ENCODE data around the gene MTNR1B. TPM values are rescaled to one million over a fixed set of nuclear protein-coding genes. Genes with fewer than 3 reads are reported as not detected.
A peak's percentile ranks its signal among the peaks of the same experiment; 100 is the strongest.

MTNR1B gene
- total and polyA plus RNA-seq, 2 of the 13 experiments (the other 11 are each of a cell fraction or from before 2014, with no cell fraction given) = not detected

DNA sequence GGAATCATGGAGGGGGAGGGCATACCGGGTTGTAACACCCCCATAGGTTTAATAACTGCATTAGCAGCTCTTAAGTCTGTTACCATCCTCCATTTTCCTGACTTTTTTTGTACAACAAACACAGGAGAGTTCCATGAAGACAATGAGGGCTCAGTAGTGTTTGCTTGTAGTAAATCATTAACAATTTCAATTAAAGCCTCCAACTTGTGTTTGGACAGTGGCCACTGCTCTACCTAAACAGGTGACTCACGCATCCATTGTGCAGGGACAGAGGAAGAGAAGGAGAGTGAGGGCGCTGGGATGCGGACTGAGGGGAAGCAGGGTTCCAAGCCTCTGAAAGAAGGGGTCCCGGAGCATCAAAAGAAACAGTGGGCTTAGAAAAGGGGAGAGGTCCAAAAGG is 21.3 kb upstream of the MTNR1B start (continued):
- TF ChIP-seq ZBTB14 (CRISPR knock-in tag; IDR thresholded peaks at IDR 0.05) (no peak), ZNF331 (CRISPR knock-in tag; IDR thresholded peaks at IDR 0.05) (0 out of 2 replicates have a peak, but pooled peaks have one; percentile 29), ZBTB4 (CRISPR knock-in tag; IDR thresholded peaks at IDR 0.05; ENCODE audit: borderline replicate concordance) (no peak), JUNB (CRISPR knock-in tag; IDR thresholded peaks at IDR 0.05; ENCODE audit: borderline replicate concordance) (peak; percentile 43; the same call in 1 of the 2 replicates), NFAT5 (CRISPR knock-in tag; IDR thresholded peaks at IDR 0.05) (no peak), SOX13 (IDR thresholded peaks at IDR 0.05) (peak; percentile 88), SOX13 (CRISPR knock-in tag; conservative IDR thresholded peaks at IDR 0.05 in 1 of 2, IDR thresholded peaks at IDR 0.05 in 1 of 2) (peak in 1 of 2 experiments; percentile 96; a peak in 2 of 4 replicates), TBX2 (CRISPR knock-in tag; IDR thresholded peaks at IDR 0.05; ENCODE audit: borderline replicate concordance) (peak; percentile 48; the same call in 1 of the 2 replicates), ZNF44 (CRISPR knock-in tag; IDR thresholded peaks at IDR 0.05) (no peak), ZNF644 (CRISPR knock-in tag; IDR thresholded peaks at IDR 0.05; ENCODE audit: low read depth) (peak; percentile 73; the same call in 1 of the 2 replicates), PITX1 (CRISPR knock-in tag; IDR thresholded peaks at IDR 0.05) (peak; percentile 47; the same call in 1 of the 2 replicates), ZMYM3 (CRISPR knock-in tag; IDR thresholded peaks at IDR 0.05) (0 out of 2 replicates have a peak, but pooled peaks have one; percentile 18)
- TF ChIP-seq, protein P1, sequence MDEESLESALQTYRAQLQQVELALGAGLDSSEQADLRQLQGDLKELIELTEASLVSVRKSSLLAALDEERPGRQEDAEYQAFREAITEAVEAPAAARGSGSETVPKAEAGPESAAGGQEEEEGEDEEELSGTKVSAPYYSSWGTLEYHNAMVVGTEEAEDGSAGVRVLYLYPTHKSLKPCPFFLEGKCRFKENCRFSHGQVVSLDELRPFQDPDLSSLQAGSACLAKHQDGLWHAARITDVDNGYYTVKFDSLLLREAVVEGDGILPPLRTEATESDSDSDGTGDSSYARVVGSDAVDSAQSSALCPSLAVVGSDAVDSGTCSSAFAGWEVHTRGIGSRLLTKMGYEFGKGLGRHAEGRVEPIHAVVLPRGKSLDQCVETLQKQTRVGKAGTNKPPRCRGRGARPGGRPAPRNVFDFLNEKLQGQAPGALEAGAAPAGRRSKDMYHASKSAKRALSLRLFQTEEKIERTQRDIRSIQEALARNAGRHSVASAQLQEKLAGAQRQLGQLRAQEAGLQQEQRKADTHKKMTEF (CRISPR knock-in tag; IDR thresholded peaks at IDR 0.05) = 0 out of 2 replicates have a peak, but pooled peaks have one; percentile 30
- TF ChIP-seq, protein P2, sequence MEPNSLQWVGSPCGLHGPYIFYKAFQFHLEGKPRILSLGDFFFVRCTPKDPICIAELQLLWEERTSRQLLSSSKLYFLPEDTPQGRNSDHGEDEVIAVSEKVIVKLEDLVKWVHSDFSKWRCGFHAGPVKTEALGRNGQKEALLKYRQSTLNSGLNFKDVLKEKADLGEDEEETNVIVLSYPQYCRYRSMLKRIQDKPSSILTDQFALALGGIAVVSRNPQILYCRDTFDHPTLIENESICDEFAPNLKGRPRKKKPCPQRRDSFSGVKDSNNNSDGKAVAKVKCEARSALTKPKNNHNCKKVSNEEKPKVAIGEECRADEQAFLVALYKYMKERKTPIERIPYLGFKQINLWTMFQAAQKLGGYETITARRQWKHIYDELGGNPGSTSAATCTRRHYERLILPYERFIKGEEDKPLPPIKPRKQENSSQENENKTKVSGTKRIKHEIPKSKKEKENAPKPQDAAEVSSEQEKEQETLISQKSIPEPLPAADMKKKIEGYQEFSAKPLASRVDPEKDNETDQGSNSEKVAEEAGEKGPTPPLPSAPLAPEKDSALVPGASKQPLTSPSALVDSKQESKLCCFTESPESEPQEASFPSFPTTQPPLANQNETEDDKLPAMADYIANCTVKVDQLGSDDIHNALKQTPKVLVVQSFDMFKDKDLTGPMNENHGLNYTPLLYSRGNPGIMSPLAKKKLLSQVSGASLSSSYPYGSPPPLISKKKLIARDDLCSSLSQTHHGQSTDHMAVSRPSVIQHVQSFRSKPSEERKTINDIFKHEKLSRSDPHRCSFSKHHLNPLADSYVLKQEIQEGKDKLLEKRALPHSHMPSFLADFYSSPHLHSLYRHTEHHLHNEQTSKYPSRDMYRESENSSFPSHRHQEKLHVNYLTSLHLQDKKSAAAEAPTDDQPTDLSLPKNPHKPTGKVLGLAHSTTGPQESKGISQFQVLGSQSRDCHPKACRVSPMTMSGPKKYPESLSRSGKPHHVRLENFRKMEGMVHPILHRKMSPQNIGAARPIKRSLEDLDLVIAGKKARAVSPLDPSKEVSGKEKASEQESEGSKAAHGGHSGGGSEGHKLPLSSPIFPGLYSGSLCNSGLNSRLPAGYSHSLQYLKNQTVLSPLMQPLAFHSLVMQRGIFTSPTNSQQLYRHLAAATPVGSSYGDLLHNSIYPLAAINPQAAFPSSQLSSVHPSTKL (CRISPR knock-in tag; IDR thresholded peaks at IDR 0.05) = peak; percentile 71
